NT2/D1 (cell line): ENCODE measurements around the gene AP5S1.
A peak's percentile ranks its signal among the peaks of the same experiment; 100 is the strongest.

Source experiments
- DNase-seq: peaks from one replicate; pipeline ENCODE4 v3.0.0-alpha.2; 2011; ENCODE audit warnings: low read depth, low spot score
- H3K27me3 ChIP-seq: 2 replicates; pipeline ENCODE4 v1.6.0; 2011; ENCODE audit warnings: mild to moderate bottlenecking; ENCODE audit not compliant: insufficient read length, insufficient read depth
- H3K36me3 ChIP-seq: 2 replicates; pipeline ENCODE4 v1.6.1; 2011; ENCODE audit warnings: mild to moderate bottlenecking, low read length, mixed read lengths; ENCODE audit not compliant: insufficient read depth, insufficient read length
- H3K4me1 ChIP-seq: 2 replicates; pipeline ENCODE4 v1.5.1; 2011; ENCODE audit not compliant: insufficient read depth, insufficient read length
- H3K4me3 ChIP-seq: 2 replicates; pipeline ENCODE4 v1.5.1; 2011; ENCODE audit warnings: low read depth; ENCODE audit not compliant: insufficient read length
- H3K9ac ChIP-seq: 2 replicates; pipeline ENCODE4 v1.6.0; 2011; ENCODE audit warnings: low read depth; ENCODE audit not compliant: insufficient read length
- H3K9me3 ChIP-seq: 2 replicates; pipeline ENCODE4 v1.5.1; 2011; ENCODE audit warnings: mild to moderate bottlenecking, low read length; ENCODE audit not compliant: insufficient read depth
- SUZ12 ChIP-seq: IDR thresholded peaks from 2 replicates; pipeline ENCODE4 v1.6.1; 2011; ENCODE audit not compliant: insufficient read length, insufficient read depth; ENCODE audit errors: extremely low read depth
- YY1 ChIP-seq: IDR thresholded peaks from 2 replicates; pipeline ENCODE4 v1.6.1; 2011; ENCODE audit not compliant: insufficient read length, insufficient read depth
- ZNF274 ChIP-seq: IDR thresholded peaks from 2 replicates; pipeline ENCODE4 v1.6.1; 2011; ENCODE audit warnings: mild to moderate bottlenecking, low read depth, low read length

The AP5S1 gene

GRCh38 chr20:3820048-3820900 lies at the start of gene AP5S1:
Gene AP5S1, plus strand, starts transcription at chr20:3820547. Its CDS starts 1,571 bp downstream, at chr20:3822118.
- DNase-seq = peak; percentile 97
- peak within 1 kb of the TSS; percentile 98 for H3K9ac ChIP-seq
- H3K4me3 ChIP-seq = peak within 1 kb of the TSS; percentile 77
- H3K9me3 ChIP-seq = no peaks in the 10 kb centered on the region
- H3K36me3 ChIP-seq = peaks cover 26% of the 10 kb centered on the region
- TF ChIP-seq ZNF274 (no peak), YY1 (peak; percentile 69), SUZ12 (no peak)
- peaks cover 4% of the 10 kb centered on the region for H3K4me1 ChIP-seq
- no peaks in the 10 kb centered on the region for H3K27me3 ChIP-seq

- H3K27me3 ChIP-seq = peaks cover 16% of the 10 kb centered on the region
- TF ChIP-seq ZNF274 = no peak
- TF ChIP-seq SUZ12 = no peak
- no peak for TF ChIP-seq YY1
- no peak for DNase-seq
Measured at GRCh38 chr20:3771552-3772058, 48.7 kb upstream of the AP5S1 start.

GRCh38 chr20:3775457-3776108 lies 44.8 kb upstream of the AP5S1 start:
- no peaks in the 10 kb centered on the region for H3K9me3 ChIP-seq
- no peak overlapping the region for H3K9ac ChIP-seq
- H3K27me3 ChIP-seq = peaks cover 53% of the 10 kb centered on the region
- no peak for DNase-seq
- H3K4me1 ChIP-seq = no peaks in the 10 kb centered on the region
- no peak overlapping the region for H3K4me3 ChIP-seq
- no peaks in the 10 kb centered on the region for H3K36me3 ChIP-seq
- TF ChIP-seq SUZ12 (no peak), ZNF274 (no peak), YY1 (no peak)

More at GRCh38 chr20:3771552-3772058, 48.7 kb upstream of the AP5S1 start:
- Histone ChIP-seq H3K4me3 (no peak overlapping the region), H3K9ac (no peak overlapping the region), H3K4me1 (no peaks in the 10 kb centered on the region), H3K36me3 (peaks cover under 1% of the 10 kb centered on the region), H3K9me3 (no peaks in the 10 kb centered on the region)

GRCh38 chr20:3777381-3777715 lies 43.0 kb upstream of the AP5S1 start:
- no peaks in the 10 kb centered on the region for H3K9me3 ChIP-seq
- H3K9ac ChIP-seq = peak overlapping the region; percentile 79
- TF ChIP-seq SUZ12 = no peak
- TF ChIP-seq ZNF274 = no peak
- TF ChIP-seq YY1 = no peak
- peak overlapping the region; percentile 44 for H3K4me3 ChIP-seq
- H3K36me3 ChIP-seq = no peaks in the 10 kb centered on the region
- peaks cover 2% of the 10 kb centered on the region for H3K4me1 ChIP-seq
- no peak for DNase-seq
- H3K27me3 ChIP-seq = peaks cover 55% of the 10 kb centered on the region

- peaks cover 2% of the 10 kb centered on the region for H3K4me1 ChIP-seq
- peak overlapping the region; percentile 44 for H3K4me3 ChIP-seq
Measured at GRCh38 chr20:3777716-3778629, 42.4 kb upstream of the AP5S1 start.

GRCh38 chr20:3778976-3779375 lies 41.4 kb upstream of the AP5S1 start:
- DNase-seq = no peak
- Histone ChIP-seq H3K9me3 (no peaks in the 10 kb centered on the region), H3K36me3 (peaks cover 5% of the 10 kb centered on the region), H3K4me3 (no peak overlapping the region), H3K4me1 (peaks cover 2% of the 10 kb centered on the region), H3K27me3 (peaks cover 55% of the 10 kb centered on the region), H3K9ac (no peak overlapping the region)
- TF ChIP-seq SUZ12 = no peak
- no peak for TF ChIP-seq ZNF274
- no peak for TF ChIP-seq YY1

More at GRCh38 chr20:3777716-3778629, 42.4 kb upstream of the AP5S1 start:
- TF ChIP-seq ZNF274 = no peak
- TF ChIP-seq SUZ12 = peak; percentile 47
- no peak for TF ChIP-seq YY1
- H3K9me3 ChIP-seq = no peaks in the 10 kb centered on the region
- no peaks in the 10 kb centered on the region for H3K36me3 ChIP-seq
- peak overlapping the region; percentile 79 for H3K9ac ChIP-seq
- no peak for DNase-seq
- peaks cover 55% of the 10 kb centered on the region for H3K27me3 ChIP-seq
